Loucy (cell line): ENCODE measurements around the gene SERPINB6.

Experiments used
- H2AFZ ChIP-seq: fragments of 200-600 bp; sonication (generic); 2 replicates; pipeline ENCODE4 v1.6.0; 2016; ENCODE audit warnings: antibody characterized with exemption, mild to moderate bottlenecking, low read length, moderate library complexity
- H3F3A ChIP-seq: fragments of 200-600 bp; 2 replicates; pipeline ENCODE4 v1.6.0; 2016; ENCODE audit warnings: antibody characterized with exemption, low read depth, mild to moderate bottlenecking
- H3K27me3 ChIP-seq: fragments of 200-600 bp; sonication (generic); 2 replicates; pipeline ENCODE4 v1.6.1; 2014; ENCODE audit warnings: low read length, mild to moderate bottlenecking; ENCODE audit not compliant: insufficient read depth, poor library complexity, severe bottlenecking
- H3K36me3 ChIP-seq: fragments of 200-600 bp; sonication (generic); 2 replicates; pipeline ENCODE4 v1.6.1; 2016; ENCODE audit warnings: low read length; ENCODE audit not compliant: insufficient read depth
- H3K4me1 ChIP-seq: fragments of 200-600 bp; sonication (generic); 2 replicates; pipeline ENCODE4 v1.5.1; 2014; ENCODE audit warnings: low read length, mild to moderate bottlenecking; ENCODE audit not compliant: insufficient read depth, poor library complexity, severe bottlenecking
- H3K4me2 ChIP-seq: fragments of 200-600 bp; sonication (generic); 2 replicates; pipeline ENCODE4 v1.6.0; 2014; ENCODE audit warnings: antibody characterized with exemption, low read length, low read depth, mild to moderate bottlenecking; ENCODE audit not compliant: poor library complexity, severe bottlenecking
- H3K4me3 ChIP-seq: fragments of 200-600 bp; sonication (generic); 2 replicates; pipeline ENCODE4 v1.5.1; 2014; ENCODE audit warnings: low read length, mild to moderate bottlenecking, mixed read lengths; ENCODE audit not compliant: poor library complexity, severe bottlenecking
- H3K79me2 ChIP-seq: fragments of 200-600 bp; sonication (generic); 2 replicates; pipeline ENCODE4 v1.6.1; 2014; ENCODE audit warnings: low read length; ENCODE audit not compliant: insufficient read depth
- H3K9ac ChIP-seq: fragments of 200-600 bp; sonication (generic); 2 replicates; pipeline ENCODE4 v1.6.0; 2014; ENCODE audit warnings: mild to moderate bottlenecking, low read depth, low read length, moderate library complexity; ENCODE audit not compliant: poor library complexity, severe bottlenecking
- H3K9me2 ChIP-seq: fragments of 200-600 bp; sonication (generic); replicated peaks from 2 replicates; pipeline ENCODE4 v1.6.1; 2016; ENCODE audit warnings: low read depth, low read length, mixed read lengths
- H3K9me3 ChIP-seq: fragments of 200-600 bp; sonication (generic); 2 replicates; pipeline ENCODE4 v1.6.1; 2014; ENCODE audit warnings: mild to moderate bottlenecking, antibody characterized with exemption, low read length, low read depth; ENCODE audit not compliant: insufficient read depth
- H4K20me1 ChIP-seq: fragments of 200-600 bp; sonication (generic); 2 replicates; pipeline ENCODE4 v1.6.0; 2014; ENCODE audit warnings: antibody characterized with exemption, low read length, mild to moderate bottlenecking; ENCODE audit not compliant: insufficient read depth, poor library complexity, severe bottlenecking
- CTCF ChIP-seq: fragments of 200-600 bp; sonication (generic); conservative IDR thresholded peaks from 2 replicates; pipeline ENCODE4 v1.5.1; 2014; ENCODE audit warnings: mild to moderate bottlenecking, antibody characterized with exemption, low read length
- EZH2phosphoT487 ChIP-seq: fragments of 200-600 bp; IDR thresholded peaks from 2 replicates; pipeline ENCODE4 v1.6.1; 2018; ENCODE audit warnings: antibody characterized with exemption, mild to moderate bottlenecking, moderate library complexity, borderline replicate concordance

SERPINB6 gene

DNA sequence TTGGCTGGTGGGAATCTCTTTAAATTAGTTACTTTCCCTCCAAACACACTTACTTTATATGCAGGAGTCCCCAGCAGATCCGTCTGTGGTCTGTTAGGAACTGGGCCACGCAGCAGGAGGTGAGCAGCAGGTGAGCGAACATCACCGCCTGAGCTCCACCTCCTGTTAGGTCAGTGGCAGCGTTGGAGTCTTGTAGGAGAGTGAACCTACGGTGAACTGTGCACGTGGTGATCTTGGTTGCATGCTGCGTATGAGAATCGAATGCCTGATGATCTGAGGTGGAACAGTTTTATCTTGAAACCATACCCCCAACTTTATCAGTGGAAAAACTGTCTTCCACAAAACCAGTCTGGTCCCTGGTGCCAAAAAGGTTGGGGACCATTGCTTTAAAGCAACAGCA is 5.0 kb downstream of the SERPINB6 start:
- Histone ChIP-seq H3K4me1 (peaks cover 10% of the 10 kb centered on the region), H3K9ac (no peak overlapping the region), H2AFZ (no peak overlapping the region), H4K20me1 (no peaks in the 10 kb centered on the region), H3K9me3 (no peaks in the 10 kb centered on the region), H3K36me3 (no peaks in the 10 kb centered on the region), H3K9me2 (no peaks in the 10 kb centered on the region), H3K4me3 (no peak overlapping the region), H3K27me3 (no peaks in the 10 kb centered on the region), H3F3A (no peaks in the 10 kb centered on the region), H3K4me2 (no peak overlapping the region), H3K79me2 (0 out of 2 replicates have a peak, but pooled peaks cover 8% of the 10 kb centered on the region)
- no peak for TF ChIP-seq EZH2phosphoT487
- TF ChIP-seq CTCF, result no peak

GRCh38 chr6:2964793-2965505 is 6.4 kb downstream of the SERPINB6 start:
- Histone ChIP-seq H3K4me1 (peaks cover 10% of the 10 kb centered on the region), H3K27me3 (no peaks in the 10 kb centered on the region), H3K4me2 (no peak overlapping the region), H4K20me1 (no peaks in the 10 kb centered on the region), H3K79me2 (no peaks in the 10 kb centered on the region), H2AFZ (no peak overlapping the region), H3F3A (no peaks in the 10 kb centered on the region), H3K9me3 (no peaks in the 10 kb centered on the region), H3K4me3 (no peak overlapping the region), H3K9ac (no peak overlapping the region), H3K9me2 (no peaks in the 10 kb centered on the region), H3K36me3 (no peaks in the 10 kb centered on the region)
- no peak for TF ChIP-seq CTCF
- no peak for TF ChIP-seq EZH2phosphoT487

- Histone ChIP-seq H2AFZ (no peak overlapping the region), H4K20me1 (no peaks in the 10 kb centered on the region), H3K9ac (no peak overlapping the region), H3K27me3 (no peaks in the 10 kb centered on the region), H3K9me3 (no peaks in the 10 kb centered on the region), H3K36me3 (no peaks in the 10 kb centered on the region), H3K4me2 (no peak overlapping the region), H3K4me1 (peaks cover 10% of the 10 kb centered on the region), H3K9me2 (no peaks in the 10 kb centered on the region), H3F3A (no peaks in the 10 kb centered on the region), H3K4me3 (no peak overlapping the region), H3K79me2 (no peaks in the 10 kb centered on the region)
- no peak for TF ChIP-seq CTCF
Measured at GRCh38 chr6:2963756-2964155, 7.6 kb downstream of the SERPINB6 start.
